ENCODE results near the gene ZBTB7C. TPM values are rescaled to one million over a fixed set of nuclear protein-coding genes. Genes with fewer than 3 reads are reported as not detected.

Gene ZBTB7C
- total and polyA plus RNA-seq, 2 of the 8 experiments (the other 6 are each of a cell fraction or from before 2014, with no cell fraction given), result 0.15 to 0.45 TPM

DNA sequence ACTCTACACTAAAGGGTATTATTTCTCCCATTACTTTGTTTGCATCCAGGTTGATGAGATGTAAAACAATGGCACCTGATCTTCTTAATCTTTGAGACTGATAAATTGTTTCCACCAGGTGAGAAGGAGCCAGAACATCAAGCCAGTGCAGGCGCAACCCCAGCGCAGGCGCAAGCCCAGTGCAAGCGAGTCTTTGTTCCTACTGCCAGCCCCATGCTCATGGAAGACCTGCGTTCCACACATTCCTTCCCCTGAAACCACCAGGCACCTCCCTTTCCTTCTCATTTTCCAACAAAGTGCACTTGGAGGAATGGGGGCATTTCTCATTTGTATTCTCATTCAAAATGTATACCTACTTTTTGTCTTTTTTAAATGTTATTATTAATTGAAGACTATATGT lies 290.0 kb downstream of the ZBTB7C start (continued):
- TF ChIP-seq, protein P1, sequence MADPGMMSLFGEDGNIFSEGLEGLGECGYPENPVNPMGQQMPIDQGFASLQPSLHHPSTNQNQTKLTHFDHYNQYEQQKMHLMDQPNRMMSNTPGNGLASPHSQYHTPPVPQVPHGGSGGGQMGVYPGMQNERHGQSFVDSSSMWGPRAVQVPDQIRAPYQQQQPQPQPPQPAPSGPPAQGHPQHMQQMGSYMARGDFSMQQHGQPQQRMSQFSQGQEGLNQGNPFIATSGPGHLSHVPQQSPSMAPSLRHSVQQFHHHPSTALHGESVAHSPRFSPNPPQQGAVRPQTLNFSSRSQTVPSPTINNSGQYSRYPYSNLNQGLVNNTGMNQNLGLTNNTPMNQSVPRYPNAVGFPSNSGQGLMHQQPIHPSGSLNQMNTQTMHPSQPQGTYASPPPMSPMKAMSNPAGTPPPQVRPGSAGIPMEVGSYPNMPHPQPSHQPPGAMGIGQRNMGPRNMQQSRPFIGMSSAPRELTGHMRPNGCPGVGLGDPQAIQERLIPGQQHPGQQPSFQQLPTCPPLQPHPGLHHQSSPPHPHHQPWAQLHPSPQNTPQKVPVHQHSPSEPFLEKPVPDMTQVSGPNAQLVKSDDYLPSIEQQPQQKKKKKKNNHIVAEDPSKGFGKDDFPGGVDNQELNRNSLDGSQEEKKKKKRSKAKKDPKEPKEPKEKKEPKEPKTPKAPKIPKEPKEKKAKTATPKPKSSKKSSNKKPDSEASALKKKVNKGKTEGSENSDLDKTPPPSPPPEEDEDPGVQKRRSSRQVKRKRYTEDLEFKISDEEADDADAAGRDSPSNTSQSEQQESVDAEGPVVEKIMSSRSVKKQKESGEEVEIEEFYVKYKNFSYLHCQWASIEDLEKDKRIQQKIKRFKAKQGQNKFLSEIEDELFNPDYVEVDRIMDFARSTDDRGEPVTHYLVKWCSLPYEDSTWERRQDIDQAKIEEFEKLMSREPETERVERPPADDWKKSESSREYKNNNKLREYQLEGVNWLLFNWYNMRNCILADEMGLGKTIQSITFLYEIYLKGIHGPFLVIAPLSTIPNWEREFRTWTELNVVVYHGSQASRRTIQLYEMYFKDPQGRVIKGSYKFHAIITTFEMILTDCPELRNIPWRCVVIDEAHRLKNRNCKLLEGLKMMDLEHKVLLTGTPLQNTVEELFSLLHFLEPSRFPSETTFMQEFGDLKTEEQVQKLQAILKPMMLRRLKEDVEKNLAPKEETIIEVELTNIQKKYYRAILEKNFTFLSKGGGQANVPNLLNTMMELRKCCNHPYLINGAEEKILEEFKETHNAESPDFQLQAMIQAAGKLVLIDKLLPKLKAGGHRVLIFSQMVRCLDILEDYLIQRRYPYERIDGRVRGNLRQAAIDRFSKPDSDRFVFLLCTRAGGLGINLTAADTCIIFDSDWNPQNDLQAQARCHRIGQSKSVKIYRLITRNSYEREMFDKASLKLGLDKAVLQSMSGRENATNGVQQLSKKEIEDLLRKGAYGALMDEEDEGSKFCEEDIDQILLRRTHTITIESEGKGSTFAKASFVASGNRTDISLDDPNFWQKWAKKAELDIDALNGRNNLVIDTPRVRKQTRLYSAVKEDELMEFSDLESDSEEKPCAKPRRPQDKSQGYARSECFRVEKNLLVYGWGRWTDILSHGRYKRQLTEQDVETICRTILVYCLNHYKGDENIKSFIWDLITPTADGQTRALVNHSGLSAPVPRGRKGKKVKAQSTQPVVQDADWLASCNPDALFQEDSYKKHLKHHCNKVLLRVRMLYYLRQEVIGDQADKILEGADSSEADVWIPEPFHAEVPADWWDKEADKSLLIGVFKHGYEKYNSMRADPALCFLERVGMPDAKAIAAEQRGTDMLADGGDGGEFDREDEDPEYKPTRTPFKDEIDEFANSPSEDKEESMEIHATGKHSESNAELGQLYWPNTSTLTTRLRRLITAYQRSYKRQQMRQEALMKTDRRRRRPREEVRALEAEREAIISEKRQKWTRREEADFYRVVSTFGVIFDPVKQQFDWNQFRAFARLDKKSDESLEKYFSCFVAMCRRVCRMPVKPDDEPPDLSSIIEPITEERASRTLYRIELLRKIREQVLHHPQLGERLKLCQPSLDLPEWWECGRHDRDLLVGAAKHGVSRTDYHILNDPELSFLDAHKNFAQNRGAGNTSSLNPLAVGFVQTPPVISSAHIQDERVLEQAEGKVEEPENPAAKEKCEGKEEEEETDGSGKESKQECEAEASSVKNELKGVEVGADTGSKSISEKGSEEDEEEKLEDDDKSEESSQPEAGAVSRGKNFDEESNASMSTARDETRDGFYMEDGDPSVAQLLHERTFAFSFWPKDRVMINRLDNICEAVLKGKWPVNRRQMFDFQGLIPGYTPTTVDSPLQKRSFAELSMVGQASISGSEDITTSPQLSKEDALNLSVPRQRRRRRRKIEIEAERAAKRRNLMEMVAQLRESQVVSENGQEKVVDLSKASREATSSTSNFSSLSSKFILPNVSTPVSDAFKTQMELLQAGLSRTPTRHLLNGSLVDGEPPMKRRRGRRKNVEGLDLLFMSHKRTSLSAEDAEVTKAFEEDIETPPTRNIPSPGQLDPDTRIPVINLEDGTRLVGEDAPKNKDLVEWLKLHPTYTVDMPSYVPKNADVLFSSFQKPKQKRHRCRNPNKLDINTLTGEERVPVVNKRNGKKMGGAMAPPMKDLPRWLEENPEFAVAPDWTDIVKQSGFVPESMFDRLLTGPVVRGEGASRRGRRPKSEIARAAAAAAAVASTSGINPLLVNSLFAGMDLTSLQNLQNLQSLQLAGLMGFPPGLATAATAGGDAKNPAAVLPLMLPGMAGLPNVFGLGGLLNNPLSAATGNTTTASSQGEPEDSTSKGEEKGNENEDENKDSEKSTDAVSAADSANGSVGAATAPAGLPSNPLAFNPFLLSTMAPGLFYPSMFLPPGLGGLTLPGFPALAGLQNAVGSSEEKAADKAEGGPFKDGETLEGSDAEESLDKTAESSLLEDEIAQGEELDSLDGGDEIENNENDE (IDR thresholded peaks at IDR 0.05; ENCODE audit: insufficient replicate concordance, low read length), result no peak
- no peak for TF ChIP-seq EZH2 (IDR thresholded peaks at IDR 0.05; ENCODE audit: low read depth, low read length, severe bottlenecking)
- no peak for TF ChIP-seq CBX5 (IDR thresholded peaks at IDR 0.05; ENCODE audit: low read depth, low read length)
